Gastroesophageal sphincter (tissue), 2 donors: ENCODE results near the gene POMT1.

ENCODE experiments used
- POLR2A ChIP-seq, 2 donors: fragments of 450-650 bp; IDR thresholded peaks; one replicate each; pipeline ENCODE4 v1.6.1; 2017; ENCODE audit warnings: antibody characterized with exemption in 2 of 2, mild to moderate bottlenecking in 2 of 2, moderate library complexity in 1 of 2
- POLR2AphosphoS5 ChIP-seq: sonication (generic); formaldehyde crosslinking; IDR thresholded peaks from one replicate; pipeline ENCODE4 v1.6.1; 2017; ENCODE audit warnings: antibody characterized with exemption

DNA sequence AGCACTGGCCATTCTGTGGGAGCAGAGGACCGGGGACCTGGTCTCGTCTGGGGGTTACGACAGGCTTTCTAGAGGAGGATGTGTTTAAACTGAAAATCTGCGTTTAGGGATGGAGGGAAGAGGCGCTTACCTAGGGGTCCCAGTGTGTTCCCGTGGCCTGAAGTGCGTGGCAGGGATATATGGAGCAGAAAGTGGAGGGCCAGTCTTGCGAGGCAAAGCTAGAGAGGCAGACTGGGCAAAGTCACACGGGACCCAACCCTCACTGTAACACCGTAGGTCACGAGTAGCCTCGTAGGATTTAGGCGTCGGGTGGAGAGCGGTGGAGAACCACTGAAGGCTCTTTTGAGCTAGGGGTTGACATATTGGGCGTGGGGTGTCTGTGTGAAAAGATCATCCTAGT, 32.8 kb upstream of the POMT1 start:
- no peak for TF ChIP-seq POLR2A (IDR thresholded peaks at IDR 0.05)
- TF ChIP-seq POLR2AphosphoS5, result no peak
